Measurements from ENCODE around the gene CPEB4.

GRCh38 chr5:173917788-173918786 is 29.9 kb downstream of the CPEB4 start:
- TF ChIP-seq FOXM1 (IDR thresholded peaks at IDR 0.05; ENCODE audit: low read depth, low read length) (peak; percentile 37; the same call in 1 of the 2 replicates), USF1 (IDR thresholded peaks at IDR 0.05; ENCODE audit: borderline replicate concordance, extremely low read length, insufficient read depth, low read depth, low read length) (no peak), FOXK2 (IDR thresholded peaks at IDR 0.05) (peak; percentile 99), ZNF687 (IDR thresholded peaks at IDR 0.05) (0 out of 2 replicates have a peak, but pooled peaks have one; percentile 55), POLR2AphosphoS5 (IDR thresholded peaks at IDR 0.05; ENCODE audit: low read length) (peak; percentile 88), CEBPB (IDR thresholded peaks at IDR 0.05; ENCODE audit: borderline replicate concordance in 1 of 2, low read depth in 2 of 2, low read length in 2 of 2) (no peak), CTCF (IDR thresholded peaks at IDR 0.05 in 2 of 3, conservative IDR thresholded peaks at IDR 0.05 in 1 of 3; ENCODE audit: control insufficient read depth in 2 of 3, extremely low read depth in 1 of 3, insufficient read depth in 1 of 3, low read depth in 3 of 3, low read length in 3 of 3) (peak in 2 of 3 experiments; percentile 9 to 42; a peak in 2 of 6 replicates), RAD21 (IDR thresholded peaks at IDR 0.05; ENCODE audit: insufficient read depth, low read depth, low read length) (peak; percentile 47), ATF7 (IDR thresholded peaks at IDR 0.05; ENCODE audit: low read depth) (peak; percentile 100), NKRF (conservative IDR thresholded peaks at IDR 0.05) (0 out of 2 replicates have a peak, but pooled peaks have one; percentile 12), BRCA1 (IDR thresholded peaks at IDR 0.05; ENCODE audit: low read depth, low read length) (0 out of 2 replicates have a peak, but pooled peaks have one; percentile 3), BHLHE40 (IDR thresholded peaks at IDR 0.05; ENCODE audit: borderline replicate concordance in 1 of 2, low read depth in 2 of 2, low read length in 1 of 2) (peak; percentile 97 to 98), SP1 (IDR thresholded peaks at IDR 0.05; ENCODE audit: low read depth, low read length) (peak; percentile 31), CUX1 (IDR thresholded peaks at IDR 0.05; ENCODE audit: insufficient replicate concordance, low read depth, low read length) (no peak)
